Measurements from ENCODE around the gene ADRB1.

Gene ADRB1

DNA sequence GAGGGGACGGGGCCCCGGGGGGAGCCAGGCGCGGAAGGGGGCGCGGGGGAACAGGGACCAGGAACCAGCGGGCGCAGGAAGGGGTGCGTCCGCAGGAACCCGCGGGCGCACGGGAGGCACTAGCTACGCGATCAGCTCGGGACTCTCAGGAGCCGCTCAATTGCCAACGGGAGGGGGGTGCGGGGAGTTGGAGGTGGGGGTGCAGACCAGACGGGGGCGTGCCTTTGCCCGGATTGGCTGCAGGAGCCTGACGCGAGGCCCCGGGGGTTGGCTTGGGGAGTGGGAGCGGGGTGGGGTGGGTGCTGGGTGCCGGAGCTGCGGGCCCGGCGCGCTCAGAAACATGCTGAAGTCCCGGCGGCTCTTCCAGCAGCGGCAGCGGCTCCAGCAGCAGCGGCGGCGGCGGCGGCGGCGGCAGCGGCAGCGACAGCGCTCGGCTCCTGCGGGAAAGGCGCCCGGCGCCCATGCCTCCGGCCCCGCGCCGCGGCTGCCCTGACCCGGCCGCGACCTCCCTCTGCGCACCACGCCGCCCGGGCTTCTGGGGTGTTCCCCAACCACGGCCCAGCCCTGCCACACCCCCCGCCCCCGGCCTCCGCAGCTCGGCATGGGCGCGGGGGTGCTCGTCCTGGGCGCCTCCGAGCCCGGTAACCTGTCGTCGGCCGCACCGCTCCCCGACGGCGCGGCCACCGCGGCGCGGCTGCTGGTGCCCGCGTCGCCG, at the start of gene ADRB1:
Gene ADRB1, plus strand, starts transcription at position 335 of the 715 bp plus-strand sequence. Its CDS starts 267 bp downstream, at position 602.
- no peak for FAIRE-seq

DNA sequence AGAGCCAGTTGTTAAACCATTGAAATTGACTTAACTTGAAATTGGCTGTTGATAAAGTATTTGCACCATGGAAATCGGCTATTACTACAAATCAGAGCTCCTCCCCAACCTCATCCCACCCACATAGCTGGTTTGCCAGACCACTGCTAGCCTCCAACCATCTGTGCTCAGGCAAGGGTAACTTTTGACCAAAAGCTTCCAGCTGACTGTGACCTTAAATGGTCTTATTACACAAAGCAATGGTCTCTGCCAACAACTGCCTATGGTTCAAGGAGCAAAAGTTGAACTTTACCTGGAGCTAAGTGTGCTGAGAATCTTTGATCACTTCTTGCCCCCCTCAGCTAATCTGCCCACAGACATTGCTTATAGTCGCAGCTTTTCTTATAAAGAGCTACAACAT, 48.5 kb upstream of the ADRB1 start:
- FAIRE-seq = no peak

DNA sequence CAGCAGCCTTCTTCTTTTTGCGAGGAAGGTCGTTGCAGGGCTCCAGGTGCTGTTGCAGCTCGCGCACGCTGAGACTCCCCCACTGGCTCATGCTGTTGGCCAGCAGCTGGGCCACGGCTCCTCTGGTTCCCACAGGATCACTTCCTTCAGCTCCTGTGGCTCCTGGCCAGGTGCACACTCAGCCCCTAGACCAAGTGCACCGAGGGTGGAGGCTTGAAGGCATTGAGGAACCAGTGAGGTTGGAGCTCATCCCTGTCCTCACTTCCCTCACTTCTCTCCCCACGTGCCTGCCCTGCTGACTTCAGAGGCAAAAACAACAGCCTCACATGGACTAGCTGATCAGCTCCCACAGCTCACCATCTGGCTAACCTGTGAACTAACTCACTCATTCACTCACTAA, 46.2 kb upstream of the ADRB1 start:
- FAIRE-seq = no peak

DNA sequence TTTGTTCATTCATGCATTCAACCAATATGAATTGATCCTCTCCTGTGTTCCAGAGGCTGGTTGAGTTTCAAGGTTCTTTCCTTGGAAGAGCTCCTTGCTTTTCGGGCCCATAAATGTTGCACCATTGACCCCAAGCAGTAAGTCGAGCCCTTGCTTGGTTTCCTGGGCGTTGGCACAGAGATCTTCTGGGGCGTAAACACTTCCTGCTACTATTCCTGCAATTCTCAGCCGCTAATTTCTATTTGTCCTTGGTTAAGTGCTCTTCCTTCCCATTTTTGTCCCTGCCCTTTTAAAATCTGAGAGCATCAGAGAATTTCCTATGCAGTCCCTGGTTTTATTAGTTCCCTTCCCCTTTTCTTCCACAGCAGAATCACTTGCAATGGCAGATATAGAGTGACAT, 44.1 kb upstream of the ADRB1 start:
- FAIRE-seq = no peak

DNA sequence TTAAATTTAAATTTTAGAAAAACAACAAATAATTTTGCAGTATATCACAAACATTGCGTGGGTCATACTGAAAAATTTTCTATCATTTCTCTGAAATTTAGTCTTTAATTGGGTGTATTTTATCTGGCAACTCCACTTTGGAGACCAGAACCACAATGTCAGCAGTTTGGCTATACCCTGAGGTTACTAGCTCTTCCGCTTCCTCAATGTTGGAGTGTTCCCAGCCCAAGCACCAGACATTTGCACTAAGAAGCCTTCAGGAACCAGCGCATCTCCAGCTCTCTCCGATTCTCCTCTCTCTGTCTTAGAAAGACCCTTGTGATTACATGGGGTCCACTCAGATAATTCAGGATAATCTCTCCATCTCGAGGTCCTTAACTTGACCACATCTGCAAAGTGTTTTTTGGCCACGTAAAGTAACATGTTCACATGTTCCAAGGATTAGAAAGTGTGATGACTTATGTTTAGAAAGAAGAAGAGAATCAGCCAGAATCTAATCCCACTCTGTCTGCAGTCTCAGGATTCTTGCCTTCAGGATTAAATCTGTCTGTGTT, 43.1 kb upstream of the ADRB1 start:
- no peak for FAIRE-seq

DNA sequence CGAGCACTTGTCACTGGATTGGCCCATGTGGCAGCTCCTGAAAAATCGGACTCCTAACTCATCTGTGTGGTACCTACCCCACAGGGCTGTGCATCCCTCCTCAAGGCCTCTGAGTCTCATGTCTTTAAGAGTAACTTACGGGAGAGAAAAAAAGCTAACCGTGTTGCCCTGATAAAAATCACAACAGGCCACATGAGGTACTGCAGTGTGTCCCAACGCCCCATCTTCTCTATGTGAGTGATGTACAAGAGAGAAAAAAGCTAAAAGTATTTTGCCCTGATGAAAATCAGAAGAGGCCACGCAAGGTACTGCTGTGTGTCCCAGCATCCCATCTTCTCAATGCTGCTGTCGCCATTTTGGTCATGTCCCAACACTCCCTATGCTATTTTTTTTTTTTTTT, 41.2 kb upstream of the ADRB1 start:
- no peak for FAIRE-seq

DNA sequence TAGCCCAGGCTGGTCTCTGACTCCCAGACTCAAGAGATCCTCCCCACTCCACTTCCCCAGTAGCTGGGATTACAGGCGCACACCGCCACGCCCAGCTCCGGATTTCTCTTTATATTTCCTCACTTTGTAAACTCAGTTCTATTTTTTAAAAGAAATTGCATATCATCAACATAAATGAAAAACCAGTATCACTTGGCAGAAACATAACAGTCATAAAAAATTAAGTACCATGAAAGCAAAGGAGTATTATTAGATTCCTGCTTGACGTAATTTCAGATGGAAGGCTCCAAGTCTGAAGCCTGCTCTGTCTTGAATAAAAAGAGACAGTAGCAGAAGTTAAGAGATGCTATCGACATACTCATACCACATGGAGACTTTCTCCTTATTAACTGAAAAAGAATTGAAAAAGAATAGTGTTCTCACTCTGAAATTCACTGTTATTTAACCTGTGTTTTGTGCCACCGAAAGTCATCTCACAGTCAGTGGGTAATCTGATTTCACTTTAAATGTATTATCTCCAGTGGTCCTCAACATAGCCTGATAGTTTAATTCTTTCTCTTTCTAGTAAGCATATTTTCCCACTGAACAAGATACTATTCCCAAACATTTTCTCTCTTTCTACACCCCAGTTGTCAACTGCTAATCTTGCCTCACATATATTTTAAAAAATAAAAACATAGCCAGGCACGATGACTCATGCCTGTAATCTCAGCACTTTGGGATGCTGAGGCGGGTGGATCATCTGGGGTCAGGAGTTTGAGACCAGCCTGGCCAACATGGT, 40.3 kb upstream of the ADRB1 start:
- no peak for FAIRE-seq

DNA sequence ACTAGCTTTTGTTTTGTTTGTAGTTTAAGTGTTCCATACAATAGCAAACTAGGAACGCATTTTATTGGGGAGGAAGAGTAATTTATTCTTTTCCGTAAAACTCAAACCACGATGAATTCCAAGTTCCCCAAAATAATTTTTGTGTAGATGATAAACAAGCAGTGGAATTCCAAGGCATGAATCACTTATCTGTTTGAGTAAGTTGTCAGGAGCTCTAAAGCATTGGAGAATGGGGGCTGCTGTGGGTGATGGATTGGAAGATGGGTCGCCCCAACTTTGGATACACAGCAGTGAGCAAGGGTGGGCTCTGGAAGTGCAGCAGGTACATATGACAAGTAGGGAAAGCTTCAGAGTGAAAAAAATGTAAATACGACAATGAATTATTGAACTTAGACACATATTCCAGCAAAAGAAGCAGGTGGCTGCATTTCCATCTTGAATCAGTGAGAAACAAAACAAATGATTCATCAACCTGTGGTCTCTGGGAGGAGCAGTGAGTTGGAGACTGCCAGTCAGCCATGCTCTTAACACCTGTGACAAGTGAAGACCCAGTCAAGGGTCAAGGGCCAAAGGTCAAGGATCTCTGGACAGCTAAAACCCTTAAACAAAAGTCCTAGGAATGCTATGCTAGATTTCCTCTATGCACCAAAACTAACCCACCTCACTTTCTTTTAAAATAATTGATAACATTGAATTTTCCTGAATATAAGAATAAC, 34.2 kb upstream of the ADRB1 start:
- FAIRE-seq = no peak

DNA sequence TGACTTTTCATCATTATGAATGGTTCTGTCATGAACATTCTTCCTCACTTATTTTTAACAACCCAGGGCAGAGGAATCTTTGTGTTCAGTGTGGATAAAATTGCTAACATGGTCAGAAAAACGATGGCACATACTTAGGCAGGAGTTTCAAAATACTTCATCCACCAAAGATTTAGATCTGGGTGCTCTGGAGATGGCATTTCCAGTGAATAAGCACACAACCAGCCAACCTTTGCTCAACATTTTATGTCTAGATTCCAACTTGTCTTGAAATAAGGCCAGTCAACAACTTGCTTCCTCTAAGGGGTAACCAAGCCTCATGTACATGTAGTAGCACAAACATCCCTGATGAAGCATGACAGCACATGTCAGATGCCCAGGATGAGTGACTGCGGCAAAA, 33.4 kb upstream of the ADRB1 start:
- no peak for FAIRE-seq

DNA sequence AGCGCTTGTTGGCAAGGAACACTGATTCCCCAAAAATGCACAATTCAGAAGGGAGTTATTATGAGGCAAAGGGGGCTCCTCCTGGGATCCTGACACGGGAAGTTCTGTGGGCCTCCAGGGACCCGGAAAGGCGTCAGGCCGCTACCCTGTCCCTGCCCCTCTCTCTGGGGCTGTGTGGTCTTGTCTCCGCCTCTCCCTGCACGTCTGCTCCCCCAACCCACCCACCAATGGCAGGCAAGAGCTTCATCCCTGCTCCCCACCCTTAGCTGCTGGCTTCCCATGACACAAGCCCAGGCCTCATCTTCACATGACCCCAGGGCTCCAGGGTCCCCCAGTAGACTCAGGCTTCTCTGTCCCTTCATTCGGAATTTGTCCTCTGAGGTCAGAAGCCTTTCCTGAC, 31.0 kb upstream of the ADRB1 start:
- FAIRE-seq = no peak

DNA sequence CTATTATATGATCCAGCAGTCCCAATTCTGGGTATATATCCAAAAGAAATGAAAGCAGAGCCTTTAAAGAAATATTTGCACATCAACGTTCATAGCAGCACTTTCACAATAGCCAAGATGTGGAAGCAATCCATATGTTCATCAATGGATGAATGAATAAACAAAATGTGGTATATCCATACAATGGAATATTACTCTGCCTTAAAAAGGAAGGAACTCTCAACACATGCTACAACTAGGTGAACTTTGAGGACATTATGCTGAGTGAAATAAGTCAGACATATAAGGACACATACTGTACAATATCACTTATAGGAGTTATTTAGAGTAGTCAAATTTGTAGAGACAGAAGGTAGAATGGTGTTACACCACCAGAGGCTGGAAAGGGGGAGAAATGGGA, 28.0 kb upstream of the ADRB1 start:
- FAIRE-seq = no peak

DNA sequence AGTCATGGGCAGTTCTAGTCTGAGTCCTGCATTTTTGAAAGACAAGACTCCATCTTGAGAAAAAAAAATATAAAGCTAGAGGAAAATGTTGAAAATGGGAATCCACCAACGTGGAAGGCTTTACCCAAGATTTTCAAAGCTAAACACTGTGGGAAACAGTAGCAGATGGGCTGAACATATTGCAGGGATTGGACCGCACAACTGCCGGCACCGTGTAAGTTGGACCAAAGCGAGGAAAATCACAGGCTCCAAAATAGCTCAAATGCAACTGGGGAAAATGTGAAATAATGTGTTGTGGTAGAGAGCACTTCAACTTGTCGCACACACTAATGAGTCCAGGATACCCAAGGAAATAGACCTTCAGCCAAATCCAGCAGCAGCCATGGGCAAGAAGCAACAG, 26.4 kb upstream of the ADRB1 start:
- FAIRE-seq = no peak

DNA sequence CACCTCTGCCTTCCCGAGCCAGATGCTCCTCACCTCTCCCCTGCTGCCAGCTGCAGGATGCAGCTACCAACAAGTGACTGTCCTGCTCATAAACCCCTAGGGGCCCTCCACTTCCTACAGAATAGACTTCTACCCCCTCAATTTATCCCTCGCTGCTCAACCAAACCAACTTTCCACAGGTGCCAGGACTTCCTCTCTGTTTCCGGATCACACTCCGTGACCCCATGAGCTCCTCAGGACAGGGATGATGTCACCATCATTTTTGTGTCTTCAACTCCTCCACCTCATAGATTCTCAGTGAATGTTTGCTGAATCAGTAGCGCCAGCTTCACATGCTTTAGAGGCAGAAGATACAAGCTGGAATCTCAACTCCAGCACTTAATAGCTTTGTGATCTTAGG, 25.8 kb upstream of the ADRB1 start:
- no peak for FAIRE-seq

DNA sequence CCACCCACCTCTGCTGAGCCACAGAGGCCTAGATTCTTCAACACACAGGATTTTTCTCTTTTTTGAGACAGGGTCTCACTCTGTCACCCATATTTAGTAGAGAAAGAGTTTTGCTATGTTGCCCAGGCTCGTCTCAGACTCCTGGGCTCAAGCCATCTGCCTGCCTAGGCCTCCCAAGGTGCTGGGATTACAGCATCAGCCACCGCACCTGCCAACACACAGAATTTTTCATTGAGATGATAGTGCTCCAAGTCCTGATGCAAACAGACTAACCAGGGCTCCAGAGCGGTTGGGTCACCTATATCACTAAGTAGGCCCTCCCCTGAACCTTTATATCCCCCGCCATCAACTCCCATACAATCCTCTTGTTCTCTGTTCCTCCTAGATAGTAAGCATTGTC, 24.4 kb upstream of the ADRB1 start:
- no peak for FAIRE-seq

DNA sequence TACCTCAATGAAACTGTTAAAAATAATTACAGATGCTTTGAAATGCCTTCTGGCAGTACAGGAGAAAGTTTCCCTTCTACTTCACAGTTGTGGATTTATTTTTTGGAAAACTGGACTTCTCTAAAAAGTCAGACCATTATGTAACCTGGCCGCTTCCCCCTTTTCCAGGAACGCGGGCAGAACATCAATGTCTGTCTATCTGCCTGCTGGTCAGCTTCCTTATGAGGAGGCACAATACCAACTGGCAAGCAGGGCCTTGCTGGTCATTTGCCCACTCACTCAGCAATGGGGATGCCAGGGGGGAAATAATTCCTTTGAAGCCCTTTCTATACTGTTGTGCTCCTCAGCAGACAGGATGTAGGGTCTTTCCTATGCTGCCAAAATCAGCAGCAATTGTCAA, 22.5 kb upstream of the ADRB1 start:
- no peak for FAIRE-seq

DNA sequence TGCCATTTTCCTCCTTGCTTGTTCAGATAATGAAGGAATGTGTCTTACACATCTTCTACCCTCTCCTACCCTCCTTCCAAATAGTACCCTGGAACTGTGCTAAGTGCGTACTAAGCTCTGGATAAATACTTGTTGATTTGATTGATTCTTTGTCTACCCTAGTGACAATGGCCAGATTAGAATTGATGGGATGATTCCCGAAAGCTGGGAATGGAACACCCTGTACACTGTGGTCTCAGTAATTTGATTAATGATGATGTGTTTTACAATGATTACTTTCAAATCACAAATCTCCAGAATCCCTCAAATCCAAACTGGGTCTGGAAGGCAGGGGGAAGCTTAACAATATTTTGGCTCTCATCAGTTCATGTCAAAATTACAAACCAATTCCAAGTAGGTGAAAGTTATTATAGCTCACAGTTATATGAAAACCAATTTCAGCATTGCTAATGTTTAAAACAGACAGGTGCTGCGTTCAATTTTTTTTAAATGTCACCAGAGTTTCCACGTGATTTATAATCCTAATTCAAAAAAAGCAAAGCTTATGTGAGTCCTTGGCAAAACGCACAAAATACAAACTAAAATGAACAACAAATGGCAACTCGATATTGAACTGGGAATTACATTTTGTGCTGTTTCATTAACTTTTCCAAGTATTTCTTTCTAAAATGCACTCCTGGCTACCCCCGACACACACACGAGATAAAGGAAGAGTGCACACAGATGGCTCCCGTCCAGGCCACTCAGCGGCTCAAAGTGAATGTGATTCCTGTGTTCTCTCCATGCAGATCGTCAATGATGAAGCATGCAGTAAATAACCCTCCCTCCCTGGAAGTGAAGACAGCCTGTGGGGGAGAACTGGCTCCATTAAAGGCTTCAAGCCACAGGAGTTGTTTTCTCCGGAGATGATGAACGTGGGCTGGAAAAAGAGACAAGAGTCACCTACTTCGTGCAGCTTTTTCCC, 21.7 kb upstream of the ADRB1 start:
- FAIRE-seq = no peak

DNA sequence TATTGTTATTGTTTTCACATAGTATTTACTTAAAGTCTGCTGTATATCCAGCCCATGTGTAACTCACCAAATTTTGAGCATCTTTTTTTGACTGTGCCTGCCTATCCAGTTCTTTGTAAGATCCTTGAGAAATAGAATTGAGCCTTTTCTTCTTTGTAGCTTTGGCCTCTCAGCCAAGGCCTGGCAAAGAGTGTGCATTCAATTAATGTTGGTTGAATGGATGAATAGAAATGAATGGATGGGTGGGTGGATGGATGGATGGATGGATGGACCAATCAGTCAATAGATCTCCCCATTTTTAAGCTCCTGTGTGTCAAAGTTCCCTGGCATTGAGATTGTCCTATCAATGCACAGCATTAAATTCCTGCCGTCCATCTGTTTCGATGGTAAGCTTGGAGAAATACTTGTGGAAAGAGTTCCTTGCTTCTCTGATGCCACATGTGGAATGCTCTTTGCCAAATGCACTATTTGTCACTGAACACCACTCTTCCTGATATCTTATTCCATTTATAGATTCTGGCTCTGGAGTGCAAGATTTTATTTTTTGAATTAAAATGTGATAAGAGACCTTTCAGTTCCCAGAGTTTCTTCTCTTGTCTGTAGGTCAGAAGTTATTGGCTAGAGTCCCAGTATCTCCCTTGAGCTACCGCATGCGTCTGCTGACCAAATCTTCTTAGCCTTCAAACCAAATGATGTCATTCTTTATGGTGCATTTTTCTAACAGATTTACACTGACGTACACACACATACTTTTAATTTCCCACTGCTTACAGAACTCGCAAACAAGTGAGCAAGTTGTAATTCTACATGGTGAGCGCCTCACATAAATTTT, 20.7 kb upstream of the ADRB1 start:
- no peak for FAIRE-seq

DNA sequence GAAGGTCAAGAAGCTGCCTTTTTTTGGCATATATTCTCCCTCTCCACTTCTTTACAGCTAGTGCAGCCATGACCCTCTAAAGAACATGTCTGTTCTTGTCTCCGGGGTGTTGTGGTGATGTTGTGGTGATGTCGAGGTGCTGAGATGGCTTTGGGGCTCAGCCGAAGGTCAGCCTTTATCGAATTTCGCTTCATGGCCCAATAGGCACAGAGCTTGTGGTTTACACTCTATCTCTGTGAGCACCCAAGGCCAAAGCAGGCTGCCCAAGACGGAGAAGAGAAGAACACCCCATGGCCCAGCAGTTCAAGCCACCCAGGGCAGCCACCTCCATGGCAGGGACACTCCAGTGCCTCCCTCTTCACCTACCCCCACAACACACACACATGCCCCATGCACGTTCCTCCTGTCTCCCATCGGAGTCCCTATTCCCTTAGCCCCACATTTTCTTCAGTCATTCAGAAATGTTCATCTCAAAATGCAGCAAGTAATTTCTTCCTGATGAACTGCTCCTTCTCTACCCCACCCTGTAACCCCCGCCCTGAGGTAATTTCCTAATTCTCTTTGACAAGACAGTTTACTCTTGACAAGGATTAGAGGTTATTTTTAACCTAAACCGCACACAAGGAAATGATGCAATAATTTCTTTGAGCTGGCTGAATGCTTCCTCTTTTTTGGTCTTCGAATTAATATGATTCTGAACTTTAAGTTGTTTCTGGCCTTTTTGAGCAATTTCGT, 18.6 kb upstream of the ADRB1 start:
- no peak for FAIRE-seq

DNA sequence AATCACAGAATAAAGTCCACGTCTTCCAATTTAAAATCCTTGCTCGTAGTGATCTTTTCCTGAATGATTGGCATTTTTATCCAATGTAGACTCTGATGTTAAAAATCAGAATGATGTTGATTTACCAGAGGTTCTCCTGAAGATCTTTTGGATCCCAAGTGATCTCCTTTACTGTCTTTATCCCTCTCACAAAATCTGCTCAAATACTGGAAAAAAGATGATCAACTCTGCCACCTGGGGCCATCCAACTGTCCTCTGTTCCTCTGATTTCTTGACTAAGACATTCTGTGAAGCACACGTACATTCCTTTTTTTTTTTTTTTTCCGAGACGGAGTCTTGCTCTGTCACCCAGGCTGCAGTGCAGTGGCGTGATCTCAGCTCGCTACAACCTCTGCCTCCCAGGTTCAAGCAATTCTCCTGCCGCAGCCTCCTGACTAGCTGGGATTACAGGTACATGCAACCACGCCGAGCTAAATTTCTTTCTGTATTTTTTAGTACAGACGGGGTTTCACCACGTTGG, 18.0 kb upstream of the ADRB1 start:
- FAIRE-seq = no peak
